Thyroid gland (tissue), 4 donors: ENCODE results near the gene MRPL45.
"Not testable (repeated sequence)": the region's sequence is repeated elsewhere in the genome, so short reads cannot be mapped to it uniquely, and the experiment has no call there.

Source experiments
- CTCF ChIP-seq, 6 experiments: fragments of 200-600 bp in 3 of 6; fragments of 450-650 bp in 3 of 6; sonication (generic) in 3 of 6; IDR thresholded peaks; one replicate each; pipeline ENCODE4 v1.5.1; 2016 to 2019; ENCODE audit warnings: antibody characterized with exemption in 6 of 6, mild to moderate bottlenecking in 2 of 6, inconsistent platforms in 1 of 6, moderate library complexity in 1 of 6
- POLR2A ChIP-seq, 2 donors: fragments of 450-650 bp; IDR thresholded peaks; one replicate each; pipeline ENCODE4 v1.6.1; 2017; ENCODE audit warnings: antibody characterized with exemption in 2 of 2, mild to moderate bottlenecking in 2 of 2, moderate library complexity in 1 of 2

DNA sequence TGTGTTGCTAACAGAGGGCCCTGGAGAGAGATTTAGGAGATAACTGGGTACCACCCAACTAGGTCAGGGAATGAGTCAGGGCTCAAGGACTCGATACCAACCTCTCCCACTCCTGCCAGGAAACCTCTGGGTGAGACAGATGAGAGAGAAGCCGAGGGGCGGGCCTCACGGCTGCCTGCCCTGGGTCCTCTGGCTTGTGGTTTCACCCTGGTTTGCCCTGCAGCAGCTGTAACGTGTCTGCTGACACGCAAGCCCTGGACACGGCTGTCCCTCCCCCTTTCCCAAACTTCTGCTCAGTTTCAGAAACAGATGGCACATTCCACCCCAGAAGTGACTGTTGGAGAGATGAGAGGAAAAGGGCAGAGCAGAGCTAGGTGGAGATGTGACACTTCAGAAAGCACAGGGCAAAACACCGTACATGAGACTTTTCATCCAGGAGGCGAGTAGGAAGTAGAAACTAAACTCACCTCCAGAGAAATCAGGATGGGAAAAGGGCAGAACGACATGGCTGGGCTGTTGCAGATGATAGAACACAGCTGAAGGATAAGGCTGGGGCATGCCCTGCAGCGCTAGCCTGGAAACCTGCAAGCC, 10.4 kb upstream of the MRPL45 start:
- not testable (repeated sequence) for TF ChIP-seq POLR2A, CTCF (IDR thresholded peaks at IDR 0.05)
